Stimulated activated effector memory CD8-positive, alpha-beta T cell treated with anti-CD3 and anti-CD28 coated beads, Interleukin-12 subunit alpha, Interleukin-12 subunit beta, amount 100 ng/mL, for 72 hours (primary cell): ENCODE data around the gene SRGAP3.
A peak's percentile ranks its signal among the peaks of the same experiment; 100 is the strongest.

Experiments
- ATAC-seq: fragments of 150-1000 bp; cut with Tn5 transposase; 2 replicates; pipeline ENCODE4 v1.10.0; 2021
- DNase-seq, 2 donors: peaks; one replicate each; pipeline ENCODE4 v3.0.0; 2021 to 2022; ENCODE audit warnings: low spot score in 2 of 2
- H3K27ac Mint-ChIP-seq: one replicate; pipeline ENCODE4 v1.8.0; 2022; ENCODE audit warnings: mild to moderate bottlenecking, mixed read lengths
- H3K36me3 Mint-ChIP-seq: one replicate; pipeline ENCODE4 v1.8.0; 2022; ENCODE audit warnings: mild to moderate bottlenecking, mixed read lengths
- H3K4me1 Mint-ChIP-seq: one replicate; pipeline ENCODE4 v1.8.0; 2022; ENCODE audit warnings: mixed read lengths
- H3K4me3 Mint-ChIP-seq: one replicate; pipeline ENCODE4 v1.8.0; 2022; ENCODE audit warnings: mild to moderate bottlenecking, mixed read lengths
- H3K9me3 Mint-ChIP-seq: one replicate; pipeline ENCODE4 v1.8.0; 2022; ENCODE audit warnings: mixed read lengths

The SRGAP3 gene

GRCh38 chr3:9122732-9123364 lies 126.6 kb downstream of the SRGAP3 start:
- DNase-seq: no peak
- ATAC-seq: no peak
- Mint-ChIP-seq H3K9me3 (no peaks in the 10 kb centered on the region), H3K27ac (no peak overlapping the region), H3K36me3 (no peaks in the 10 kb centered on the region), H3K4me3 (no peak overlapping the region), H3K4me1 (no peaks in the 10 kb centered on the region)

- no peaks in the 10 kb centered on the region for H3K36me3 Mint-ChIP-seq
- DNase-seq (no peak), ATAC-seq (no peak)
- H3K27ac Mint-ChIP-seq: no peak overlapping the region
- no peaks in the 10 kb centered on the region for H3K9me3 Mint-ChIP-seq
- H3K4me1 Mint-ChIP-seq: no peaks in the 10 kb centered on the region
- H3K4me3 Mint-ChIP-seq: no peak overlapping the region
These were observed 128.0 kb downstream of the SRGAP3 start for GRCh38 chr3:9121366-9122001.

- no peak overlapping the region for H3K27ac Mint-ChIP-seq
- DNase-seq (no peak), ATAC-seq (no peak)
- no peaks in the 10 kb centered on the region for H3K36me3 Mint-ChIP-seq
- no peaks in the 10 kb centered on the region for H3K9me3 Mint-ChIP-seq
- no peaks in the 10 kb centered on the region for H3K4me1 Mint-ChIP-seq
- no peak overlapping the region for H3K4me3 Mint-ChIP-seq
These were observed 130.1 kb downstream of the SRGAP3 start for GRCh38 chr3:9119331-9119730.

- Mint-ChIP-seq H3K9me3 (no peaks in the 10 kb centered on the region), H3K4me3 (no peak overlapping the region), H3K27ac (no peak overlapping the region), H3K4me1 (no peaks in the 10 kb centered on the region), H3K36me3 (no peaks in the 10 kb centered on the region)
- DNase-seq (no peak), ATAC-seq (no peak)
These were observed 131.2 kb downstream of the SRGAP3 start for GRCh38 chr3:9118222-9118621.

GRCh38 chr3:9117220-9117619 lies 132.2 kb downstream of the SRGAP3 start:
- no peak overlapping the region for H3K27ac Mint-ChIP-seq
- no peaks in the 10 kb centered on the region for H3K36me3 Mint-ChIP-seq
- H3K9me3 Mint-ChIP-seq: no peaks in the 10 kb centered on the region
- no peaks in the 10 kb centered on the region for H3K4me1 Mint-ChIP-seq
- ATAC-seq (no peak), DNase-seq (no peak)
- H3K4me3 Mint-ChIP-seq: no peak overlapping the region

GRCh38 chr3:9116336-9116735 lies 133.1 kb downstream of the SRGAP3 start:
- no peak overlapping the region for H3K27ac Mint-ChIP-seq
- H3K4me3 Mint-ChIP-seq: no peak overlapping the region
- no peaks in the 10 kb centered on the region for H3K4me1 Mint-ChIP-seq
- ATAC-seq: no peak
- DNase-seq: no peak
- H3K9me3 Mint-ChIP-seq: no peaks in the 10 kb centered on the region
- no peaks in the 10 kb centered on the region for H3K36me3 Mint-ChIP-seq

GRCh38 chr3:9115336-9115735 lies 134.1 kb downstream of the SRGAP3 start:
- Mint-ChIP-seq H3K4me3 (no peak overlapping the region), H3K27ac (no peak overlapping the region), H3K36me3 (no peaks in the 10 kb centered on the region), H3K9me3 (no peaks in the 10 kb centered on the region), H3K4me1 (no peaks in the 10 kb centered on the region)
- ATAC-seq (no peak), DNase-seq (no peak)

GRCh38 chr3:9113040-9113439 lies 136.4 kb downstream of the SRGAP3 start:
- Mint-ChIP-seq H3K36me3 (no peaks in the 10 kb centered on the region), H3K9me3 (no peaks in the 10 kb centered on the region), H3K4me1 (no peaks in the 10 kb centered on the region), H3K27ac (no peak overlapping the region), H3K4me3 (no peak overlapping the region)
- ATAC-seq (no peak), DNase-seq (no peak)

GRCh38 chr3:9111866-9112265 lies 137.6 kb downstream of the SRGAP3 start:
- H3K4me3 Mint-ChIP-seq: no peak overlapping the region
- no peaks in the 10 kb centered on the region for H3K36me3 Mint-ChIP-seq
- H3K4me1 Mint-ChIP-seq: no peaks in the 10 kb centered on the region
- H3K9me3 Mint-ChIP-seq: no peaks in the 10 kb centered on the region
- ATAC-seq: no peak
- H3K27ac Mint-ChIP-seq: no peak overlapping the region
- no peak for DNase-seq

GRCh38 chr3:9111417-9111816 lies 138.0 kb downstream of the SRGAP3 start:
- DNase-seq: no peak
- Mint-ChIP-seq H3K36me3 (no peaks in the 10 kb centered on the region), H3K27ac (no peak overlapping the region)

GRCh38 chr3:9110802-9111201 lies 138.6 kb downstream of the SRGAP3 start:
- Mint-ChIP-seq H3K36me3 (no peaks in the 10 kb centered on the region), H3K4me1 (no peaks in the 10 kb centered on the region), H3K27ac (no peak overlapping the region), H3K9me3 (no peaks in the 10 kb centered on the region), H3K4me3 (no peak overlapping the region)
- DNase-seq (no peak), ATAC-seq (peak; percentile 14)

More at GRCh38 chr3:9111417-9111816, 138.0 kb downstream of the SRGAP3 start:
- Mint-ChIP-seq H3K4me3 (no peak overlapping the region), H3K4me1 (no peaks in the 10 kb centered on the region), H3K9me3 (no peaks in the 10 kb centered on the region)
- ATAC-seq: no peak

- no peaks in the 10 kb centered on the region for H3K36me3 Mint-ChIP-seq
- no peak overlapping the region for H3K4me3 Mint-ChIP-seq
- DNase-seq: no peak
- peak; percentile 6 for ATAC-seq
- H3K9me3 Mint-ChIP-seq: no peaks in the 10 kb centered on the region
- no peak overlapping the region for H3K27ac Mint-ChIP-seq
- no peaks in the 10 kb centered on the region for H3K4me1 Mint-ChIP-seq
These were observed 139.1 kb downstream of the SRGAP3 start for GRCh38 chr3:9110316-9110715.

GRCh38 chr3:9109568-9109914 lies 139.9 kb downstream of the SRGAP3 start:
- no peak for ATAC-seq
- Mint-ChIP-seq H3K4me1 (no peaks in the 10 kb centered on the region), H3K27ac (no peak overlapping the region), H3K36me3 (no peaks in the 10 kb centered on the region), H3K9me3 (no peaks in the 10 kb centered on the region), H3K4me3 (no peak overlapping the region)
- no peak for DNase-seq

- H3K27ac Mint-ChIP-seq: no peak overlapping the region
- no peaks in the 10 kb centered on the region for H3K9me3 Mint-ChIP-seq
- no peaks in the 10 kb centered on the region for H3K36me3 Mint-ChIP-seq
- ATAC-seq (no peak), DNase-seq (no peak)
- no peak overlapping the region for H3K4me3 Mint-ChIP-seq
- H3K4me1 Mint-ChIP-seq: no peaks in the 10 kb centered on the region
These were observed 140.4 kb downstream of the SRGAP3 start for GRCh38 chr3:9108876-9109567.

- Mint-ChIP-seq H3K36me3 (no peaks in the 10 kb centered on the region), H3K9me3 (no peaks in the 10 kb centered on the region), H3K27ac (no peak overlapping the region), H3K4me3 (no peak overlapping the region), H3K4me1 (no peaks in the 10 kb centered on the region)
- DNase-seq: no peak
- no peak for ATAC-seq
These were observed 141.7 kb downstream of the SRGAP3 start for GRCh38 chr3:9107738-9108137.

- Mint-ChIP-seq H3K9me3 (no peaks in the 10 kb centered on the region), H3K36me3 (no peaks in the 10 kb centered on the region), H3K4me3 (no peak overlapping the region), H3K27ac (no peak overlapping the region), H3K4me1 (no peaks in the 10 kb centered on the region)
- no peak for DNase-seq
- no peak for ATAC-seq
These were observed 144.0 kb downstream of the SRGAP3 start for GRCh38 chr3:9105421-9105820.
